Suprapubic skin (tissue), 4 donors: Measurements from ENCODE around the gene RPS4Y1. TPM values are rescaled to one million over a fixed set of nuclear protein-coding genes. Genes with fewer than 3 reads are reported as not detected.

Experiments used
- DNase-seq, 2 donors: peaks; one replicate each; pipeline ENCODE4 v3.0.0-alpha.2; 2019; ENCODE audit warnings: low spot score in 2 of 2
- H3K27ac ChIP-seq: fragments of 200-600 bp; sonication (generic); one replicate; pipeline ENCODE4 v1.5.1; 2019
- H3K27me3 ChIP-seq: fragments of 200-600 bp; sonication (generic); one replicate; pipeline ENCODE4 v1.5.1; 2019
- H3K36me3 ChIP-seq: fragments of 200-600 bp; sonication (generic); one replicate; pipeline ENCODE4 v1.5.1; 2019
- H3K4me1 ChIP-seq: fragments of 200-600 bp; sonication (generic); one replicate; pipeline ENCODE4 v1.5.1; 2019
- H3K4me3 ChIP-seq: fragments of 200-600 bp; sonication (generic); one replicate; pipeline ENCODE4 v1.5.1; 2019; ENCODE audit warnings: mild to moderate bottlenecking
- H3K9me3 ChIP-seq: fragments of 200-600 bp; sonication (generic); one replicate; pipeline ENCODE4 v1.5.1; 2019
- EP300 ChIP-seq: sonication (generic); formaldehyde crosslinking; IDR thresholded peaks from one replicate; pipeline ENCODE4 v1.6.1; 2017; ENCODE audit warnings: antibody characterized with exemption
- POLR2A ChIP-seq, 2 donors: fragments of 450-650 bp; IDR thresholded peaks; one replicate each; pipeline ENCODE4 v1.6.1; 2017; ENCODE audit warnings: antibody characterized with exemption in 2 of 2, mild to moderate bottlenecking in 2 of 2, moderate library complexity in 2 of 2
- POLR2AphosphoS5 ChIP-seq, 3 donors: sonication (generic); formaldehyde crosslinking; IDR thresholded peaks; one replicate each; pipeline ENCODE4 v1.6.1; 2017; ENCODE audit warnings: antibody characterized with exemption in 3 of 3
- WGBS: methylation state at CpG from one replicate; pipeline ENCODE4 v1.1.5; 2018; 5-methylcytosine and 5-hydroxymethylcytosine counted together
- total RNA-seq, 4 donors: library from RNA; depleted of rRNA; stranded (reverse); fragments of >200 nt; gene quantifications; one replicate each; pipeline ENCODE4 v1.1.0, GENCODE V29; 2016
- TF ChIP-seq, protein P1 (sequence below), 2 donors: fragments of 200-600 bp in 1 of 2; fragments of 450-650 bp in 1 of 2; sonication (generic) in 1 of 2; IDR thresholded peaks; one replicate each; pipeline ENCODE4 v1.5.1; 2016 to 2019; ENCODE audit warnings: antibody characterized with exemption in 2 of 2, mild to moderate bottlenecking in 1 of 2, moderate library complexity in 1 of 2

RPS4Y1 gene
- total RNA-seq, 4 donors from 2014 or later = 0.89 to 264 (median 260) TPM; not detected in 1

DNA sequence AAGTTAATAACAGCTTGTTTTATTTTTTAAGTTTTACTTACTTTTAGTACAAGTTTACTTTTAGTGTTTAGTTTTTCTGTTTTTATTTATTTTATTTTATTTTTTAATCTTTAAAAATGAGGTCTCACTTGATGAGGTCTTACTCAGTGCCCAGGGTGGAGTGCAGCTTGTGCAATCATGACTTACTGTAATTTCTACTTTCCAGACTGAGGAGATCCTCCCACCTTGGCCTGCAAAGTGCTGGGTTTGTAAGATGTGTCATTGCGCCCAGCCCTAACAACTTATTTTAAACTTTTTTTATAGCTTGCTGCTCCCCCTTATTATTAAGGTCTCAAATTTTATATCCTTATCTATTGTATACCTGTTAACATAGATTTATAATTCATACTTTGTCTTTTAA lies 52.1 kb downstream of the RPS4Y1 start:
- no peaks in the 10 kb centered on the region for H3K9me3 ChIP-seq
- no peak overlapping the region for H3K4me3 ChIP-seq
- no peaks in the 10 kb centered on the region for H3K27me3 ChIP-seq
- H3K36me3 ChIP-seq = no peaks in the 10 kb centered on the region
- WGBS = no CpG with 5 or more reads among the region's 1 CpG
- TF ChIP-seq POLR2AphosphoS5 (IDR thresholded peaks at IDR 0.05) (no peak), POLR2A (IDR thresholded peaks at IDR 0.05) (no peak), EP300 (no peak)
- TF ChIP-seq, protein P1, sequence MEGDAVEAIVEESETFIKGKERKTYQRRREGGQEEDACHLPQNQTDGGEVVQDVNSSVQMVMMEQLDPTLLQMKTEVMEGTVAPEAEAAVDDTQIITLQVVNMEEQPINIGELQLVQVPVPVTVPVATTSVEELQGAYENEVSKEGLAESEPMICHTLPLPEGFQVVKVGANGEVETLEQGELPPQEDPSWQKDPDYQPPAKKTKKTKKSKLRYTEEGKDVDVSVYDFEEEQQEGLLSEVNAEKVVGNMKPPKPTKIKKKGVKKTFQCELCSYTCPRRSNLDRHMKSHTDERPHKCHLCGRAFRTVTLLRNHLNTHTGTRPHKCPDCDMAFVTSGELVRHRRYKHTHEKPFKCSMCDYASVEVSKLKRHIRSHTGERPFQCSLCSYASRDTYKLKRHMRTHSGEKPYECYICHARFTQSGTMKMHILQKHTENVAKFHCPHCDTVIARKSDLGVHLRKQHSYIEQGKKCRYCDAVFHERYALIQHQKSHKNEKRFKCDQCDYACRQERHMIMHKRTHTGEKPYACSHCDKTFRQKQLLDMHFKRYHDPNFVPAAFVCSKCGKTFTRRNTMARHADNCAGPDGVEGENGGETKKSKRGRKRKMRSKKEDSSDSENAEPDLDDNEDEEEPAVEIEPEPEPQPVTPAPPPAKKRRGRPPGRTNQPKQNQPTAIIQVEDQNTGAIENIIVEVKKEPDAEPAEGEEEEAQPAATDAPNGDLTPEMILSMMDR (IDR thresholded peaks at IDR 0.05) = no peak
- DNase-seq = no peak
- no peak overlapping the region for H3K27ac ChIP-seq
- H3K4me1 ChIP-seq = no peaks in the 10 kb centered on the region

DNA sequence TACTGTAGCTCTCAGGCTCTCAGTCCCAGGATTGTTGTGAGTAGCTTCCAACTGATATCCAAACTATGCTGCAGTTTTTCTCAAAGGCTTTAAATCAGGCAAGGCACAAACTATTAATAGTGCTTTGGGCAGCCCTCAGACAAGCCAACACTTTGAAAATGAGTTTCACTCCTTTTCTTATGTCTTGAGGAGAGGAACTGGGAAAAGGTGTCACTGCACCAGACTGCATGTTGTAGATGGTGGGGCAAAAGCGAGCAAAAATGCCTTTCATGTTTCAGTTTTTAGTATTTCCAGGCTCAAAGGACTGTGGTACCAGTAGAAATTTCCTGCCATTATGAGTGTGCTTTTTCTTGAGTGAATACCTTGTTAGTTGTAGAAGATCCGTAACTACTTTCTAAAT lies 54.6 kb downstream of the RPS4Y1 start:
- no peak for DNase-seq
- TF ChIP-seq EP300 (no peak), POLR2A (IDR thresholded peaks at IDR 0.05) (no peak), POLR2AphosphoS5 (IDR thresholded peaks at IDR 0.05) (no peak)
- TF ChIP-seq, protein P1 (IDR thresholded peaks at IDR 0.05) = no peak
- H3K27me3 ChIP-seq = no peaks in the 10 kb centered on the region
- H3K4me3 ChIP-seq = no peak overlapping the region
- no peaks in the 10 kb centered on the region for H3K36me3 ChIP-seq
- no peaks in the 10 kb centered on the region for H3K4me1 ChIP-seq
- H3K9me3 ChIP-seq = no peaks in the 10 kb centered on the region
- no peak overlapping the region for H3K27ac ChIP-seq
- no CpG with 5 or more reads among the region's 2 CpGs for WGBS

DNA sequence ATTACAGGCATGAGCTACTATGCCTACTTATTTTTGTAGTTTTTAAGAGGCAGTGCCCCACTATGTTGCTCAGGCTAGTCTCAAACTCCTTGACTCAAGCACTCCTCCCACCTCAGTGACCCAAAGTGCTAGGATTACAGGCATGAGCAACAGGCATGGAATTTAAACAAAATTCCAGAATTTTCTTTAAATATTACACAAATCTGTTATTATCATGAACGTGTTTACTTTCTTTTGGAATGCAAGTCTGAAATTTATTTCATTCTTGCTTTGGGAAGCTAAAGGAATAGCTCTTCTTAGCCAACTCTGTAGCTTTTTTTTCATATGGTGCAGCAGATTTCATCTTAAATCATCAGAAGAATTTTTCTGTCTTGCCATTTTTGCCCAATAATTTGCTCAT lies 66.0 kb downstream of the RPS4Y1 start:
- H3K36me3 ChIP-seq = no peaks in the 10 kb centered on the region
- H3K4me1 ChIP-seq = no peaks in the 10 kb centered on the region
- DNase-seq = no peak
- no CpG with 5 or more reads among the region's 1 CpG for WGBS
- H3K27ac ChIP-seq = no peak overlapping the region
- no peak overlapping the region for H3K4me3 ChIP-seq
- no peaks in the 10 kb centered on the region for H3K27me3 ChIP-seq
- TF ChIP-seq EP300 = no peak
- no peak for TF ChIP-seq POLR2A (IDR thresholded peaks at IDR 0.05)
- no peak for TF ChIP-seq POLR2AphosphoS5 (IDR thresholded peaks at IDR 0.05)
- TF ChIP-seq, protein P1 (IDR thresholded peaks at IDR 0.05) = no peak
- no peaks in the 10 kb centered on the region for H3K9me3 ChIP-seq

DNA sequence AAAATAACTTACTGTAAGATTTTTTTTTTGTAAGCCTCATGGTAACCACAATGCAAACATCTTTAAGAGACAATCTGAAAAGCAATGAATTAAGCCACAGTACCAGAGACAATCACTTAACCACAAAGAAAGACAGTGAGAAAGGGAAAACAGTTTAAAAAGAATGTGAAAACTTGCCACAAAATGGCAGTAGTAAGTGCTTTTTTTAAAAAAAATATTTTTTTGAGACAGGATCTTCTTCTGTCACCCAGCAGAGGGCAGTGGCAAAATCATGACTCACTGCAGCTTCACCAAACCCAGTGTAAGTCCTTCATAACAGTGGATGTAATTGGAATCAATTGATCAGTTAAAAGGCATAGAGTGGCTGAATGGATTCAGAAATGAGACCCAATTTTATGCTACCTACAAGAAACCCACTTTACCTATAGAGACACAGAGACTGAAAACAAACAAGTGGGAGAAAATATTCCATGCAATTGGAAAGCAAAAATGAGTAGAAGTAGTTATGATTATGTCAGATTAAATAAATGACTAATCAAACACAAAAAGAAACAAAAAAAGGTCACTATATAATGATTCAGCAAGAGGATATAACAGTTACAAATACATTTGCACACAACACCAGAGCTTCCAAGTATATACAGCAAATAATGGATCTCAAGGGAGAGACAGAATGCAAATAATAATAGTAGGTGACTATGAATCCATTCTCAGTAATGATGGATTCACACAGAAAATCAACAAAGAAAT lies 71.8 kb downstream of the RPS4Y1 start:
- H3K27ac ChIP-seq = no peak overlapping the region
- no peak for DNase-seq
- H3K9me3 ChIP-seq = no peaks in the 10 kb centered on the region
- H3K36me3 ChIP-seq = no peaks in the 10 kb centered on the region
- H3K4me1 ChIP-seq = no peaks in the 10 kb centered on the region
- H3K27me3 ChIP-seq = no peaks in the 10 kb centered on the region
- no peak overlapping the region for H3K4me3 ChIP-seq
- TF ChIP-seq EP300 (no peak), POLR2AphosphoS5 (IDR thresholded peaks at IDR 0.05) (no peak), POLR2A (IDR thresholded peaks at IDR 0.05) (no peak)
- TF ChIP-seq, protein P1 (IDR thresholded peaks at IDR 0.05) = peak in 1 of 2 donors; percentile 13

Other genes with a start within 250 kb of the RPS4Y1 start
- gene SRY, start 53.9 kb upstream of the RPS4Y1 start, total RNA-seq = 1 to 10 TPM in 1 of 4 donors, not detected in 3; 2.0 TPM
- 10 to 100 TPM in 2 of 4 donors, not detected in 2; 14.2 to 16.4 TPM for gene ZFY, start 93.8 kb downstream of the RPS4Y1 start, total RNA-seq